Glutamatergic neuron (in vitro differentiated cells): ENCODE data around the gene FECH. TPM values are rescaled to one million over a fixed set of nuclear protein-coding genes. Genes with fewer than 3 reads are reported as not detected.
"Not testable (repeated sequence)": the region's sequence is repeated elsewhere in the genome, so short reads cannot be mapped to it uniquely, and the experiment has no call there.

ENCODE experiments used
- DNase-seq: peaks from one replicate; pipeline ENCODE4 v3.0.0; 2022
- H3K27ac Mint-ChIP-seq: one replicate; pipeline ENCODE4 v1.8.0; 2020; ENCODE audit warnings: mild to moderate bottlenecking, mixed read lengths, inconsistent platforms; ENCODE audit not compliant: unreplicated experiment
- H3K27me3 Mint-ChIP-seq: one replicate; pipeline ENCODE4 v1.8.0; 2020; ENCODE audit warnings: mild to moderate bottlenecking, moderate library complexity, mixed read lengths, inconsistent platforms; ENCODE audit not compliant: unreplicated experiment
- H3K36me3 Mint-ChIP-seq: one replicate; pipeline ENCODE4 v1.8.0; 2020; ENCODE audit warnings: mild to moderate bottlenecking, mixed read lengths, inconsistent platforms; ENCODE audit not compliant: unreplicated experiment
- H3K4me1 Mint-ChIP-seq: one replicate; pipeline ENCODE4 v1.8.0; 2020; ENCODE audit warnings: mild to moderate bottlenecking, low read depth, mixed read lengths, inconsistent platforms; ENCODE audit not compliant: unreplicated experiment
- H3K4me3 Mint-ChIP-seq: one replicate; pipeline ENCODE4 v1.8.0; 2020; ENCODE audit warnings: mild to moderate bottlenecking, mixed read lengths, inconsistent platforms; ENCODE audit not compliant: unreplicated experiment
- H3K9me3 Mint-ChIP-seq: one replicate; pipeline ENCODE4 v1.8.0; 2020; ENCODE audit warnings: mild to moderate bottlenecking, moderate library complexity, mixed read lengths, inconsistent platforms; ENCODE audit not compliant: unreplicated experiment
- CTCF ChIP-seq: fragments of 200-600 bp; sonication (generic); IDR thresholded peaks from one replicate; pipeline ENCODE4 v1.5.0; 2021; ENCODE audit not compliant: partially characterized antibody, unreplicated experiment
- total RNA-seq: library from RNA; stranded (reverse); fragmentation: NEBNext Ultra II Directional; extraction: Animal tissue kit (Norgen Biotek cat#: 25700); gene quantifications from one replicate; pipeline ENCODE4 v1.2.1, GENCODE V29; 2021; ENCODE audit not compliant: unreplicated experiment

Gene FECH
- total RNA-seq, 1 donor from 2014 or later: 16.5 TPM

GRCh38 chr18:57619876-57620275 lies 33.4 kb upstream of the FECH start:
- Mint-ChIP-seq H3K27ac (no peak overlapping the region), H3K4me3 (peak overlapping the region; percentile 94), H3K27me3 (peaks cover 6% of the 10 kb centered on the region), H3K36me3 (no peaks in the 10 kb centered on the region), H3K9me3 (peaks cover 3% of the 10 kb centered on the region), H3K4me1 (peaks cover 1% of the 10 kb centered on the region)
- no peak for DNase-seq
- TF ChIP-seq CTCF: no peak

- Mint-ChIP-seq H3K4me1 (peaks cover 1% of the 10 kb centered on the region), H3K9me3 (peaks cover 3% of the 10 kb centered on the region), H3K27me3 (peaks cover 6% of the 10 kb centered on the region), H3K4me3 (no peak overlapping the region), H3K27ac (no peak overlapping the region), H3K36me3 (no peaks in the 10 kb centered on the region)
- DNase-seq: no peak
- no peak for TF ChIP-seq CTCF
Measured at GRCh38 chr18:57618910-57619309, 32.4 kb upstream of the FECH start.

DNA sequence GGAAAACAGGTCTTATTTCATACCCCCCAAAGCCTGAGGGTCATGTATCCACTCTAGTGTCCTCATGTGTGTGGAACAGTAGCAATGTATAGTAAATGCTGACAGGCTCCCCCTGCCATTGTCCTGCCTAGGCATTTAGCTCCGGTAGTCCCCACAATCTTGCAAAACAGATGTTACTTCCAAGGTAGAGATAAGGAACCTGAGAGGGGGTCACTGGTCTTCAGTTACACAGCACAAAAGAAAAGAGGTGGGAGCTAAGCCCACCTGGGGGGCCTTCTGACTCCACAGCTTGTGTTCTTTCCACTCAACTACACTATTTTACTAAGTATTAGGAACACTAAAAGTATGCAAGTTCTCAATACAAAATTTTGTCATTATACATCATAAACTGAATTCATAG lies 17.4 kb upstream of the FECH start:
- no peak for TF ChIP-seq CTCF
- Mint-ChIP-seq H3K27ac (no peak overlapping the region), H3K4me1 (no peaks in the 10 kb centered on the region), H3K36me3 (no peaks in the 10 kb centered on the region), H3K27me3 (no peaks in the 10 kb centered on the region), H3K4me3 (no peak overlapping the region), H3K9me3 (no peaks in the 10 kb centered on the region)
- no peak for DNase-seq

- no peak for TF ChIP-seq CTCF
- Mint-ChIP-seq H3K4me3 (no peak overlapping the region), H3K36me3 (peaks cover 7% of the 10 kb centered on the region), H3K27me3 (peaks cover 2% of the 10 kb centered on the region), H3K27ac (no peak overlapping the region), H3K9me3 (no peaks in the 10 kb centered on the region), H3K4me1 (peaks cover 2% of the 10 kb centered on the region)
- DNase-seq: no peak
Measured at GRCh38 chr18:57595347-57595746, 8.8 kb upstream of the FECH start.

DNA sequence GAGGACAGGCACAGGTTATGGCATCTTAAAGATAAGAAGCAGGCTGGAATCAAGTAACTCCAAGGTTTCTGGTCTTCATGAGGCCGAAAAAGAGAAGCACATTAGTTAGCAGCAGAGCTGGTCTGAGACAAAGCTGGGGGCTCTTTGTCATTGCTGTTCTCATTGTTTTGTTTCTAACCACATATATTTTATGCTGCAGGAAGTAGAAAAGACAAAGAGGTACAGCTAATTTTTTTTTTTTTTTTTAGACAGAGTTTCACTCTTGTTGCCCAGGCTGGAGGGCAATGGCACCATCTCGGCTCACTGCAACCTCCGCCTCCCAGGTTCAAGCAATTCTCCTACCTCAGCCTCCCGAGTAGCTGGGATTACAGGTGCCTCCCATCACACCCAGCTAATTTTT lies 6.2 kb upstream of the FECH start:
- not testable (repeated sequence) for H3K36me3 Mint-ChIP-seq, H3K4me1 Mint-ChIP-seq, H3K9me3 Mint-ChIP-seq

GRCh38 chr18:57589161-57589560 lies 2.7 kb upstream of the FECH start:
- Mint-ChIP-seq H3K36me3 (no peaks in the 10 kb centered on the region), H3K27me3 (peaks cover 10% of the 10 kb centered on the region), H3K4me3 (no peak overlapping the region), H3K27ac (no peak overlapping the region), H3K9me3 (no peaks in the 10 kb centered on the region), H3K4me1 (peaks cover 8% of the 10 kb centered on the region)
- no peak for TF ChIP-seq CTCF
- DNase-seq: no peak

More for the DNA sequence above, 6.2 kb upstream of the FECH start:
- not testable (repeated sequence) for H3K27me3 Mint-ChIP-seq, DNase-seq, H3K4me3 Mint-ChIP-seq, H3K27ac Mint-ChIP-seq
